Erythroblast (primary cell): Measurements from ENCODE around the gene PDE7B.
"Not testable (repeated sequence)": the region's sequence is repeated elsewhere in the genome, so short reads cannot be mapped to it uniquely, and the experiment has no call there.

Experiments
- DNase-seq, 2 experiments: peaks; one replicate each; lab custom pipeline; 2025; lab: John Stamatoyannopoulos, UW
- GATA1 ChIP-seq: IDR thresholded peaks from 2 replicates; pipeline ENCODE4 v1.6.1; 2011; ENCODE audit warnings: low read depth, mild to moderate bottlenecking, control low read depth, low read length, moderate library complexity
- POLR2A ChIP-seq: IDR thresholded peaks from 2 replicates; pipeline ENCODE4 v1.6.1; 2011; ENCODE audit warnings: mild to moderate bottlenecking, low read length

Gene PDE7B

DNA sequence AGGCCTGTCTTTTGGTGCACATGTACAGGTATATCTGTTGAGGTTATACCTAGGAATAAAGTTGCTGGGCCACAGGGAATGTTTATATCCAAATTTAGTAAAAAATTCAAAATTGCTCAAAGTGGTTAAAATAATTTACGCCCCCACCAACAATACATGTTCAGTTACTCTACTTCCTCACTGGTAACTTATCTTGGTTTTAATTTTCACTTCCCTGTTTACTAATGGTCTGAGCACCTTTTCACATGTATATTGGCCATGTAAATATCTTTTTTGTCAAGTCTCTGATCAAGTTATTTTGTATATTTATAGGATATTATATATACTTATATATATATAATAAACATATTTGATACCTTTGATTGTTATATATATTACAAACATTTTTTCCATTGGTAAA is 9.7 kb downstream of the PDE7B start:
- no peak for TF ChIP-seq POLR2A
- no peak for TF ChIP-seq GATA1
- DNase-seq: no peak

DNA sequence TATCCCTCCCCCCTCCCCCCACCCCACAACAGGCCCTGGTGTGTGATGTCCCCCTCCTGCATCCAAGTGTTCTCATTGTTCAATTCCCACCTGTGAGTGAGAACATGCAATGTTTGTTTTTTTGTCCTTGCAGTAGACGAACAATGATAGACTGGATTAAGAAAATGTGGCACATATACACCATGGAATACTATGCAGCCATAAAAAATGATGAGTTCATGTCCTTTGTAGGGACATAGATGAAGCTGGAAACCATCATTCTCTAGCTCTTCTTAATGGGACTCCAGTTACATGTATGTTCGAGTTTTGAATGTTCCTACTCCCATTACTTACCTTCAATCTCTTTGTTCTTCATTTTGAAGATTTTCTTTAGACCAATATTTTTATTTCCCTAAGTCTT is 13.4 kb downstream of the PDE7B start:
- DNase-seq: not testable (repeated sequence)

DNA sequence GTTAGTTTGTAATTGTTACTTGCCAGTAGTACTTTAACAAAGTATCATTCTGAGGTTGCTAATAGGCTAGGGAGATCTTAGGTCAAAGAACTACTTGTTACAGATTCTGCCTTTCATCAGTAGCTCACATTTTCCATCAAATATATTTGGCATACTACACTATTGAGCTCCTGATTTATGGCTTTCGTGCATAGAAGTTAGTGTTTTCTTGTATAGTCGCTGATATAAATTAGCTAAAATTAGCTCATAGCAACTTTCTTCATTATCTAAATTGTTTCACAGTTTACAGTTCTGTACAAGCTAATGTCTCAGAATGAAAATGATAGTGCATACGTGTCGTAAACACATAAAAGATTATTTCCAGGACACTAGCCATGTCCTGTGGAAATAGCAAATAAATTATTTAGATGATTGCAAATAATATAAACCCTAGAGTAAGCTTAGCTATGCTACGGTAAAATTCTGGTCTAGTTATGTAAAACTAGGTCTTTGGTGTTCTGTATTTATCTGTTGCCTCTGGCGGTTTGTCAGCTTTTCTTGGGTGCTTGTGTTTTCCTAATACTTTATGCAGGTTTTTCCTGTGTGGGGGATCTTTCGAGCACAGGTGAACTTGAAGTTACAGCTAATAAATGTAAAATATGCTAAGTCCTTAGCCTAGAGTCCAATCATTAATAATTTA is 15.1 kb downstream of the PDE7B start:
- no peak for DNase-seq
- TF ChIP-seq POLR2A (no peak), GATA1 (no peak)

GRCh38 chr6:135867332-135867731 is 15.8 kb downstream of the PDE7B start:
- TF ChIP-seq GATA1: no peak
- TF ChIP-seq POLR2A: no peak
- no peak for DNase-seq

GRCh38 chr6:135869857-135870256 is 18.4 kb downstream of the PDE7B start:
- no peak for DNase-seq
- TF ChIP-seq GATA1: no peak
- no peak for TF ChIP-seq POLR2A

DNA sequence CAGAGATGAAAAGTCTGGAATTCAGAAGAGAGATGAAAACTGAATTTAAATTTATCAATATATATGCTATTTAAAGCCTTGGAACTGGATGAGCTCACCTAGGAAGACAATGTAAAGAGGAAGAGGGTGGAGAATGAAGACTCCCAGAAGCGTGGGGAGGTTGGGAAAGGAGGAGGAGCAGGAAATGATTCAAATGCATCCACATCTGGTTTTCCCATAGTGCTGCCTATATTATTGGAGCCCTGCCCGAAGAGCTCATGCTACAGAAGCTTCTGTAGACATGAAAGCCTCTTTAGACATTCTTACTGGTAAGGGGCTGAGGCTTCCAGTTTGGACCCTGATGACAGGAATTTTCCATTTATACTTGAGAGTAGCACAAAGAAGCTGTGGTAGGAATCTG is 19.2 kb downstream of the PDE7B start:
- DNase-seq: no peak
- TF ChIP-seq POLR2A (no peak), GATA1 (no peak)

GRCh38 chr6:135871296-135871695 is 19.8 kb downstream of the PDE7B start:
- TF ChIP-seq GATA1 (no peak), POLR2A (no peak)
- DNase-seq: no peak

GRCh38 chr6:135871878-135872277 is 20.4 kb downstream of the PDE7B start:
- DNase-seq: no peak
- TF ChIP-seq POLR2A (no peak), GATA1 (no peak)

- DNase-seq: no peak
- TF ChIP-seq POLR2A: no peak
- TF ChIP-seq GATA1: no peak
Measured at GRCh38 chr6:135875446-135875845, 23.9 kb downstream of the PDE7B start.

- TF ChIP-seq POLR2A: no peak
- TF ChIP-seq GATA1: no peak
- DNase-seq: no peak
Measured at GRCh38 chr6:135876058-135876457, 24.6 kb downstream of the PDE7B start.

DNA sequence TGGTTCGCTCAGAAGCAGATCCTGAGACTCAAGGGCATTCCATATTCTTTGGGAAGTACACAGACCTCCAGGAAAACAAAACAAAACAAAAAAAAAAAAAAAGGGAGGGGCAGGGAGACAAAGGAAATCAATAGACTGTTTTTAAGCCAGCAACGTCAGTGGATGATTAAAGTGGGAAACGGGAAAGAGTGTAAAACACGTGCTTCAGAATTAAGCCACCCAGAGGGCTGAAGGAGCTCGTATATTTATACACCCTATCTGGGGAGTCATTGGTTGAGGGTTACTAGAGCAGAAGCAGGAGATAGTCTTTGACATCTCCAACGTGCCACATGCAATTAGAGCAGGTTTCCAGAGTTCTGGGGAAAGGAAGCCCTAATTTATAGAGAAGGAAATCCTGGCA is 26.2 kb downstream of the PDE7B start:
- DNase-seq: no peak
- TF ChIP-seq POLR2A (no peak), GATA1 (no peak)

- DNase-seq: no peak
- no peak for TF ChIP-seq POLR2A
- TF ChIP-seq GATA1: no peak
Measured at GRCh38 chr6:135880066-135880972, 28.8 kb downstream of the PDE7B start.

DNA sequence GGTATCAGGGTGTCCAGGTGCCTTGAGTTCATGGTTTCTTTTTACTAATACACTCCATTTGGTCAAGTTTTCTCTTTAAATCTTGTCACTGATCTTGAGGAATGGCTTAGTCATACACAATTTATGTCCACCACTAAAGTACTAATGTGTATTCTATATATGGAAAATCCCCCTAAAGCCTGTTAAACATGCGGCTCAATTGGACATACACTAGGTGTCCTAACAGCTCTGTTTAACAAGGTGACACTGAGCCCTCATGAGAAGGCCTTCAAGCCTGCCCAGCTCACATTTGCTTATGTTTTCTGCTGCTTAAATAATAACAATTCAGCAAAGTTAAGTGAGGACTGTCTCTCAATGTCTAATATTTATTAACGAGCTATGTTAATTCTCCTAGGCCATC is 31.5 kb downstream of the PDE7B start:
- TF ChIP-seq POLR2A (no peak), GATA1 (no peak)
- DNase-seq: no peak

DNA sequence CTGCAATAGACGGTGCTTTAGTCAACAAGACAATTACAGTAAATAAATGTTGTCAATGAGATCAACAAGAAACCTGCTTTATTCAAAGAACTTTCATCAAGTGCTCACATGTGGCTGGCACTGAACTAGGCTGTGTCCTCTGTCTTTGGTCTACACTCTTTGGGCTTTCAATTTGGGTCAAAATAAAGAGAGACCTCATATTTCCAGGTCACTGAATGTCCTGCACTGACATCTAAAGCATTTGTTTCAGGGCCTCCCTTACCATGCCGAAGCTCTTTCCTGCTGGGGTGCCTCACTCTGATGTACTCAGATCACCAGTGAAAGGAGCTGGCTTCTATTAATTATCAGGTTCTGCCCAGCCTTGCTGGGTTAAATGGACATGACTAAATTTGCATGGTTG is 32.0 kb downstream of the PDE7B start:
- no peak for TF ChIP-seq GATA1
- no peak for TF ChIP-seq POLR2A
- DNase-seq: no peak
